ENCODE data around the gene POLR2C. TPM values are rescaled to one million over a fixed set of nuclear protein-coding genes. Genes with fewer than 3 reads are reported as not detected.
A peak's percentile ranks its signal among the peaks of the same experiment; 100 is the strongest.

The POLR2C gene
- total RNA-seq, 6 donors from 2014 or later, result 70.6 to 210 (median 112) TPM

- H3K9me3 ChIP-seq, result no peaks in the 10 kb centered on the region
- H3K4me3 ChIP-seq, result peak overlapping the region in 1 of 4 donors; percentile 92
- no peaks in the 10 kb centered on the region for H3K36me3 ChIP-seq
- no peak for TF ChIP-seq EP300 (IDR thresholded peaks at IDR 0.05)
- DNase-seq (no peak), ATAC-seq (ENCODE audit: low FRiP score in 2 of 2) (no peak)
- WGBS, 2 donors, result 91 to 96% methylated on average over 7 to 8 of the region's 8 CpGs
- peak overlapping the region in 3 of 4 donors; percentile 77 to 84 (median 83) for H3K27ac ChIP-seq
- H3K4me1 ChIP-seq, result peaks cover 28 to 49% (median 37%) of the 10 kb centered on the region in 4 donors
- no peaks in the 10 kb centered on the region for H3K27me3 ChIP-seq
Observed at GRCh38 chr16:57484515-57485005, 22.1 kb downstream of the POLR2C start.

GRCh38 chr16:57485091-57485915 lies 22.8 kb downstream of the POLR2C start:
- peaks cover 21 to 42% (median 29%) of the 10 kb centered on the region in 4 donors for H3K4me1 ChIP-seq
- DNase-seq (peak; percentile 60 to 67), ATAC-seq (ENCODE audit: low FRiP score in 2 of 2) (peak; percentile 35 to 46)
- no peaks in the 10 kb centered on the region for H3K27me3 ChIP-seq
- no peaks in the 10 kb centered on the region for H3K36me3 ChIP-seq
- no peaks in the 10 kb centered on the region for H3K9me3 ChIP-seq
- TF ChIP-seq POLR2AphosphoS5 (IDR thresholded peaks at IDR 0.05) (no peak), CTCF (IDR thresholded peaks at IDR 0.05) (no peak), POLR2A (IDR thresholded peaks at IDR 0.05) (no peak), EP300 (IDR thresholded peaks at IDR 0.05) (no peak)
- 45 to 58% methylated on average over 4 to 12 of the region's 14 CpGs for WGBS, 2 donors
- H3K27ac ChIP-seq, result peak overlapping the region; percentile 67 to 84 (median 80)
- peak overlapping the region; percentile 77 to 92 (median 84) for H3K4me3 ChIP-seq

- DNase-seq, result peak; percentile 81 to 98
- H3K4me1 ChIP-seq, result peaks cover 17 to 35% (median 22%) of the 10 kb centered on the region in 4 donors
- peak within 1 kb of the TSS; percentile 67 to 84 (median 80) for H3K27ac ChIP-seq
- WGBS, 2 donors, result 3 to 14% methylated on average over 3 to 19 of the region's 73 CpGs
- no peaks in the 10 kb centered on the region for H3K36me3 ChIP-seq
- no peaks in the 10 kb centered on the region for H3K9me3 ChIP-seq
- H3K4me3 ChIP-seq, result peak within 1 kb of the TSS; percentile 77 to 92 (median 84)
- TF ChIP-seq POLR2A (IDR thresholded peaks at IDR 0.05), result peak in 1 of 4 donors; percentile 41
- no peak for TF ChIP-seq EP300 (IDR thresholded peaks at IDR 0.05)
- TF ChIP-seq POLR2AphosphoS5 (IDR thresholded peaks at IDR 0.05), result no peak
- TF ChIP-seq CTCF (IDR thresholded peaks at IDR 0.05), result peak in 1 of 6 experiments; percentile 8
- no peaks in the 10 kb centered on the region for H3K27me3 ChIP-seq
- ATAC-seq (ENCODE audit: low FRiP score in 2 of 2), result peak; percentile 87 to 97
Observed at GRCh38 chr16:57485916-57486857, 23.7 kb downstream of the POLR2C start, which contains the start of gene DOK4. Gene DOK4, minus strand, starts transcription at chr16:57486493. Its CDS starts 6,986 bp downstream, at chr16:57479507.

GRCh38 chr16:57486858-57487834 lies 24.7 kb downstream of the POLR2C start:
- ATAC-seq (ENCODE audit: low FRiP score in 2 of 2), result no peak
- peak overlapping the region; percentile 7 to 83 (median 80) for H3K27ac ChIP-seq
- no peaks in the 10 kb centered on the region for H3K36me3 ChIP-seq
- peak overlapping the region in 3 of 4 donors; percentile 83 to 92 (median 86) for H3K4me3 ChIP-seq
- WGBS, 2 donors, result 91 to 92% methylated on average over 6 to 8 of the region's 8 CpGs
- peaks cover 17 to 35% (median 22%) of the 10 kb centered on the region in 4 donors for H3K4me1 ChIP-seq
- no peaks in the 10 kb centered on the region for H3K27me3 ChIP-seq
- no peak for DNase-seq
- H3K9me3 ChIP-seq, result no peaks in the 10 kb centered on the region
- no peak for TF ChIP-seq EP300 (IDR thresholded peaks at IDR 0.05)
- TF ChIP-seq POLR2A (IDR thresholded peaks at IDR 0.05), result no peak
- TF ChIP-seq CTCF (IDR thresholded peaks at IDR 0.05), result no peak
- TF ChIP-seq POLR2AphosphoS5 (IDR thresholded peaks at IDR 0.05), result no peak

Data from upper lobe of left lung (tissue), 6 donors.